AG10803 (cell line): ENCODE results near the gene NOXA1.

Experiments used
- DNase-seq: peaks from one replicate; pipeline ENCODE4 v3.0.0; 2010; ENCODE audit warnings: low read depth
- H3K4me3 ChIP-seq: 2 replicates; pipeline ENCODE4 v1.5.1; 2011; ENCODE audit warnings: mild to moderate bottlenecking, low read length, control low read depth
- TF ChIP-seq, protein P1 (sequence below): conservative IDR thresholded peaks from 2 replicates; pipeline ENCODE4 v1.5.1; 2011; ENCODE audit warnings: mild to moderate bottlenecking, low read length, control low read depth, inconsistent platforms

NOXA1 gene

DNA sequence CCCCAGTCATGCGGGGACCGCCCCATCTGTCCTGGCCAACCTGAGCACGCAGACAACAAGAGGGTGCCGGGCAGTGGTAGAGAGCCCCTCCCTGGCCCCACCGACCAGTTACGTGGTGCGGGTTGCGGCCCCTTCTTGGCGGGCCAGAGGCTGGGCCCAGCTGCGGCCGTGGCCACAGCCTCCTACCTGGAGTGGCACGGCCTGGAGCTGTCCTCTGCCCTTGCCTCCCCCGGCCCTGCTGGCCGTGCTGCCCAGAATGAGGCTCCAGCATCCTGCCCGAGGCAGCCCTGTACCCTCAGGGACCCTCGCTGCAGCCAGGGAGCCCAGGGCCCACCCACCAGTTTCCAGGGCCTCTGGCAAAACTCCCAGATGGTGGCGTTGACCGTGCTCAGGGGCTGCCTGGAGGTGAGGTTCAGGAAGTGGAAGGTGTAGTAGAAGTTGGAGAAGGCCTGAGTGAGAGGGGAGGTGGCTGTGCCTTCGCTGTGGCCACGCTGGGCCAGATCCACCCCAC lies 12.2 kb downstream of the NOXA1 start:
- DNase-seq: no peak
- H3K4me3 ChIP-seq: no peak overlapping the region
- TF ChIP-seq, protein P1, sequence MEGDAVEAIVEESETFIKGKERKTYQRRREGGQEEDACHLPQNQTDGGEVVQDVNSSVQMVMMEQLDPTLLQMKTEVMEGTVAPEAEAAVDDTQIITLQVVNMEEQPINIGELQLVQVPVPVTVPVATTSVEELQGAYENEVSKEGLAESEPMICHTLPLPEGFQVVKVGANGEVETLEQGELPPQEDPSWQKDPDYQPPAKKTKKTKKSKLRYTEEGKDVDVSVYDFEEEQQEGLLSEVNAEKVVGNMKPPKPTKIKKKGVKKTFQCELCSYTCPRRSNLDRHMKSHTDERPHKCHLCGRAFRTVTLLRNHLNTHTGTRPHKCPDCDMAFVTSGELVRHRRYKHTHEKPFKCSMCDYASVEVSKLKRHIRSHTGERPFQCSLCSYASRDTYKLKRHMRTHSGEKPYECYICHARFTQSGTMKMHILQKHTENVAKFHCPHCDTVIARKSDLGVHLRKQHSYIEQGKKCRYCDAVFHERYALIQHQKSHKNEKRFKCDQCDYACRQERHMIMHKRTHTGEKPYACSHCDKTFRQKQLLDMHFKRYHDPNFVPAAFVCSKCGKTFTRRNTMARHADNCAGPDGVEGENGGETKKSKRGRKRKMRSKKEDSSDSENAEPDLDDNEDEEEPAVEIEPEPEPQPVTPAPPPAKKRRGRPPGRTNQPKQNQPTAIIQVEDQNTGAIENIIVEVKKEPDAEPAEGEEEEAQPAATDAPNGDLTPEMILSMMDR: no peak

DNA sequence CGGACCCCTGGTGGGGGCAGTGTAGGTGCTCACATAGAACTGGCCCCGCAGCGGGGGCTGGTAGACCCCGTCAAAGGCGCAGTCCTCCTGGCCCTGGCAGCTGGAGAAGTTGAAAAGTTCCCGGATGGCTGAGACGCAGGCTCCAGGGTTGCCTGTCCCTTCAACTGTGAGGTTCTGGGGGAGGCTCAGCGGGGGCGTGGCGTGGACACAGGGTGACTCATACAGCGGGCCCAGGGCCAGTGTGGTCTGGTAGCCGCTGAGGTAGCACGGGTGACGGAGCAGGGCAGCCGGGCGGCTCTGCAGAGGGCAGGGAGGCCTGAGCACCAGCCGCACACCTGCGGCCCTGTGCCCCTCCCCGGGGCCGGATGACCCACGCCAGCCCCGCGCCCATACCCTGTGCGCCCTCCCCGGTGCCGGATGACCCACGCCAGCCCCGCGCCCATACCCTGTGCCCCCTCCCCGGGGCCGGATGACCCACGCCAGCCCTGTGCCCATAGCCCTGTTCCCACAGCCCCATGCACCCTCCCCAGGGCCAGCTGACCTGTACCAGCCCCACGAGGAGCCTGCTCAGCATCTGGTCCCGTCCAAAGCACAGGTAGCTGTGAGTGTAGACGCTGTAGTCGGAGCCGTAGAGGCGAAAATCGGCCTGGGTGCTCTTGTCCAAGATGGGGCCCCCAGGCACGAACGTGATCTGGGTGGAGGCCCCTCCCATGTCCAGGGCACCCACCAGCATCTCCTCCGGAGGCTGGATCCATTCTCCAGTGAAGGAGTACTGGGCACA lies 13.0 kb downstream of the NOXA1 start:
- no peak overlapping the region for H3K4me3 ChIP-seq
- DNase-seq: peak; percentile 69
- TF ChIP-seq, protein P1: no peak

DNA sequence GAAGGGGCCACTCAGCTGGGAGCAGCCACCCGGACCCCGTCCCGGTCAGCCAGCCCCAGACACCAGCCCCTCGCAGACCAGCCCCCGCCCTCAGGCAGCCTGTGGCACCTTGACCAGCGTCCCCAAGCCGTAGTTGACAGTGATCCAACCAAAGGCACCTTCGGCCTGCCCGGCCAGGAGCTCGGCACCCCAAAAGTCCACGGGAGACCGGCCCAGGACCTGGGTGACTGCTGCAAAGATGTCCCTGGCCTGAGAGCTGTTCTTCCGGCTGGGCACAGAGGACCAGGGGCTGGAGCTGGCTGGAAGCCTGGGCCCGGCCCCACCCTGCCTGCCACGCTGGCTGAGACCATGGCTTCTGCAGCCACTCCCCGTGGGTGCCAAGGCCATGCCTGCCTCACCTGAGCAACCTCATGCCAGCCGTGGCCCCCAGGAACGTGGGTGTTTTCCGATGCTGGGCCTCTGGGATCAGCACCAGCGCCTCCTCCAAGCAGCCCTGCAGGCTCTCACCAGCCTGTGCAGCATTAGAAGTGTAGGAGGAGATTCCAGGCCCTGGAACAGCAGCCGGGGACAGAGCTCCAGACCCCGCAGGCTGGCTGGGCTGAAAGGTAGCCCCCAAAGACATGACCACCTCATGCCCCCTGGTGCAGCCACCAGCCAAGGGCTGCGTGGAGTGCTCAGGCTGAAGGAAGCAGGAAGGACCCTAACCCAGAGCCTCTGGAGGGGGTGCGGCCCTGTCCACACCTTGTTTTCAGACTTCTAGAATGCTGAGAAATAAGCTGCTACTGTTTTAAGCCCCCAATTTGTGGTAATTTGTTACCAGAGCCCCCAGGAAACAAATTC lies 13.8 kb downstream of the NOXA1 start:
- no peak for DNase-seq
- TF ChIP-seq, protein P1: no peak
- H3K4me3 ChIP-seq: no peak overlapping the region

DNA sequence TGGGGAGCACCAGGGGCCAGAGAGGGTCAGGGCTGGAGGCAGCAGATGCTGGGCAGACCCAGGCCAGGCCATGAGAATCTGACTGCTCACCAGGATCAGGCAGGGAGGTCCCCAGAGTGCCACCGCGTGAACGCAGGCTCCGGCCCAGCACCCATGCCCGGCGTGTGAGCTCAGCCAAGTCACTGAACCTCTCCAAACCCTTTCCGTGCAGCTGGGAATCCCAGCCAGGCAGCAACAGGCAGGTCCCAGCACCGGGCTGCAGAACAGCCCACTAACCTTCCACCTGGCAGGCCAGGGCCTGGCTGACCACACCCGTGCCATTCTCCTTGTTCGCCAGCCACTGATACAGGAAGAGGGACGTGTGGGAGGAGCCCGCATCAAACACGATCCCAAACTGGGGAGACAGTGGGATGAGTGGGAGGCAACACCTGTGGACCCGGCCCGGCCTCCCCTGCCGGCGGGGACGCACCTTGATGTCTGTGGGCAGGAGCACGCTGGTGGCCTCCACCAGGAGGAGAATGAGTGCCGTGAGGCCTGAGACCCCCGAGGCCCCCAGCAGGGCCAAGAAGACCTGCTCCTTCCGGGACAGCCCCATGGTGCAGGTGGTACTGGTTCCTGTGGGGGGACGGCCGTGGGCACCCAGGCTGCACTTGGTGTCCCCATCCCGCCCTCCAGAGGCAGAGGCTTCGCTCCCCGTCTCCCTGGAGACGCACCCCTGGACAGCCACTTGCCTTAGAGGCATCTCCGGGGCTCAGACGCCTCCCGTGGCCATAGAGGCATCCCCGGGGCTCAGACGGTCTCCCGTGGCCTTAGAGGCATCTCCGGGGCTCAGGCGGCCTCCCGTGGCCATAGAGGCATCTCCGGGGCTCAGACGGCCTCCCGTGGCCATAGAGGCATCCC lies 14.7 kb downstream of the NOXA1 start:
- no peak for DNase-seq
- TF ChIP-seq, protein P1: no peak
- no peak overlapping the region for H3K4me3 ChIP-seq

DNA sequence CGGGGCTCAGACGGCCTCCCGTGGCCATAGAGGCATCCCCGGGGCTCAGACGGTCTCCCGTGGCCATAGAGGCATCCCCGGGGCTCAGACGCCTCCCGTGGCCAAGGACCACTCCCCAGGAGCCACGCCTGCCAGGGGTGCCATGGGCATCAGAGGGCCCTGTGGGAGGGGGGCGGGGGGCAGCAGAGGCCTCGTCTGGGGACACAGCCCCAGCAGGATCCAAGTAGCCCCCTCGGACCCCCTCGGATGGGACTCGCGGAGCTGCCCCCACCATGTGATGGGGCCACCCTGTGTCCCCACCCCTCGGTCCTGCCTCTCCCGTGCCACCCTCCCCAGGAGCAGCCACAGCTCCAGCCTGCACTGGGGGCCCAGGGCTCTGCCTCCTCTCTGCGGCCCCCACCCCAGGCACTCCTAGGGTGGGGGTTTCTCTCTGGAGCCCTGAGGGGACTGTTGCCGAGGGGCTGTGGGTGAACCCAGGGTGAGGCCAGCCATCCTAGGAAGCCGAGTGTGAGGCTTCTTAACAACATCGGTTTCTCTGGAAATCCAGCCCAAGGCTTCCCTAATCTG lies 15.5 kb downstream of the NOXA1 start:
- no peak overlapping the region for H3K4me3 ChIP-seq
- TF ChIP-seq, protein P1: no peak
- DNase-seq: no peak

DNA sequence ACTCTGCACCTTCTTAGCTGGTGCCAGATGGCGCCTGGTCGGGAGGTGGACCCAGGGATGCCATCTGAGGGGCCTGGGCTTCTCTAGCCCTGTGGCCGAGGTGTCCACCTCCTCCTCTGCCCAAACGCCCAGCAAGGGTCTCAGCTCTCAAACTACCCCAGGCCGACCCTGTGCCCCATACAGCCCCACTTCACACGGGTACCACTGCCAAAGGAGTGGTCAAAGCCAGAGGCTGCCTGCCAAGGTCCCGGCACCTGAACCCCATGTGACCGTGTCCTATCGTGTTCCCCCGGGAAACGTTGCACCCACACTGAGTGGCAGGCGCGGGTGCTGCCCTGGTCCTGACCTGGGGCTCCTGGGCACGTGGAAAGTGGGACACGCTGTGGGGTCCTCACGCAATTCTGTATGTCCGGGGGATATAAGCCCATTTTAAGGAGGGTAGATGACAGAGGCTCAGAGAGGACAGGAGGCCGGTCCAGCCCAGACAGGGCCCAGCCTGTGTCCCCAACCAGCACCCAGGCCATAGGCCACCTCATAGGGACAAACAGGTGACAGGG lies 16.0 kb downstream of the NOXA1 start:
- DNase-seq: no peak
- TF ChIP-seq, protein P1: no peak
- H3K4me3 ChIP-seq: no peak overlapping the region
